Sciatic nerve (tissue), 2 donors: ENCODE results near the gene PLEK. TPM values are rescaled to one million over a fixed set of nuclear protein-coding genes. Genes with fewer than 3 reads are reported as not detected.
A peak's percentile ranks its signal among the peaks of the same experiment; 100 is the strongest.

ENCODE experiments used
- ATAC-seq: fragments of 200-7000 bp; cut with Tn5 transposase; one replicate; pipeline ENCODE4 v1.9.1; 2020; ENCODE audit warnings: mild to moderate bottlenecking, moderate library complexity
- DNase-seq: peaks from one replicate; pipeline ENCODE4 v3.0.0-alpha.2; 2020; ENCODE audit warnings: low spot score
- intact Hi-C: fragments of 100-400 bp; cut with DNase I; formaldehyde crosslinking; loops from one replicate; pipeline ENCODE4 v1.14.2; 2022
- total RNA-seq: library from RNA; stranded (reverse); fragmentation: NEBNext Ultra II Directional; extraction: Animal tissue kit (Norgen Biotek cat#: 25700); gene quantifications from one replicate; pipeline ENCODE4 v1.2.1, GENCODE V29; 2021
- donor health status: DM: no; HTN: no; CAD: no.
- donor health status: DM: no; HTN: no; CAD: no.

Gene PLEK
- total RNA-seq, 1 donor from 2014 or later: 21.0 TPM

- ATAC-seq (no peak), DNase-seq (no peak)
- intact Hi-C loops: no loop called here
Measured at GRCh38 chr2:68404893-68405799, 40.1 kb downstream of the PLEK start.

- ATAC-seq (no peak), DNase-seq (no peak)
- intact Hi-C loops: no loop called here
Measured at GRCh38 chr2:68411397-68412126, 46.5 kb downstream of the PLEK start.

GRCh38 chr2:68412127-68412819 lies 47.2 kb downstream of the PLEK start:
- intact Hi-C loops: no loop called here
- ATAC-seq: peak; percentile 52
- no peak for DNase-seq

- intact Hi-C loops: no loop called here
- DNase-seq: no peak
- ATAC-seq: no peak
Measured at GRCh38 chr2:68413466-68413865, 48.4 kb downstream of the PLEK start.

GRCh38 chr2:68414452-68414851 lies 49.4 kb downstream of the PLEK start:
- no peak for ATAC-seq
- DNase-seq: no peak
- intact Hi-C loops: no loop called here

GRCh38 chr2:68414876-68415275 lies 49.8 kb downstream of the PLEK start:
- ATAC-seq: no peak
- intact Hi-C loops: no loop called here
- no peak for DNase-seq

GRCh38 chr2:68415521-68415920 lies 50.4 kb downstream of the PLEK start:
- no peak for ATAC-seq
- DNase-seq: no peak
- intact Hi-C loops: no loop called here

GRCh38 chr2:68416081-68416675 lies 51.1 kb downstream of the PLEK start:
- DNase-seq: no peak
- intact Hi-C loops: no loop called here
- ATAC-seq: no peak

GRCh38 chr2:68417926-68418325 lies 52.8 kb downstream of the PLEK start:
- DNase-seq: no peak
- intact Hi-C loops: no loop called here
- no peak for ATAC-seq

GRCh38 chr2:68418419-68418818 lies 53.3 kb downstream of the PLEK start:
- ATAC-seq (no peak), DNase-seq (no peak)
- intact Hi-C loops: no loop called here

GRCh38 chr2:68418855-68419254 lies 53.8 kb downstream of the PLEK start:
- DNase-seq: no peak
- intact Hi-C loops: no loop called here
- ATAC-seq: no peak

- intact Hi-C loops: no loop called here
- ATAC-seq (no peak), DNase-seq (no peak)
Measured at GRCh38 chr2:68420254-68420910, 55.3 kb downstream of the PLEK start.

GRCh38 chr2:68423966-68424650 lies 59.0 kb downstream of the PLEK start:
- ATAC-seq: no peak
- no peak for DNase-seq
- intact Hi-C loops: no loop called here

- ATAC-seq (no peak), DNase-seq (no peak)
- intact Hi-C loops: no loop called here
Measured at GRCh38 chr2:68425503-68425902, 60.4 kb downstream of the PLEK start.

- ATAC-seq (no peak), DNase-seq (no peak)
- intact Hi-C loops: no loop called here
Measured at GRCh38 chr2:68426446-68426845, 61.4 kb downstream of the PLEK start.

- no peak for DNase-seq
- ATAC-seq: no peak
- intact Hi-C loops: no loop called here
Measured at GRCh38 chr2:68426848-68427579, 61.9 kb downstream of the PLEK start.

- DNase-seq: no peak
- no peak for ATAC-seq
- intact Hi-C loops: no loop called here
Measured at GRCh38 chr2:68428126-68428525, 63.0 kb downstream of the PLEK start.

GRCh38 chr2:68428746-68429145 lies 63.7 kb downstream of the PLEK start:
- intact Hi-C loops: no loop called here
- ATAC-seq: no peak
- no peak for DNase-seq
